ENCODE measurements around the gene JUNB.
A peak's percentile ranks its signal among the peaks of the same experiment; 100 is the strongest.

Gene JUNB

GRCh38 chr19:12774588-12775555, 16.4 kb upstream of the JUNB start, which contains the start of gene HOOK2:
Gene HOOK2 (minus strand): TSS chr19:12775552. CDS start chr19:12775449, 103 bp downstream.
- no peak for DNase-seq (ENCODE audit: low read depth)

DNA sequence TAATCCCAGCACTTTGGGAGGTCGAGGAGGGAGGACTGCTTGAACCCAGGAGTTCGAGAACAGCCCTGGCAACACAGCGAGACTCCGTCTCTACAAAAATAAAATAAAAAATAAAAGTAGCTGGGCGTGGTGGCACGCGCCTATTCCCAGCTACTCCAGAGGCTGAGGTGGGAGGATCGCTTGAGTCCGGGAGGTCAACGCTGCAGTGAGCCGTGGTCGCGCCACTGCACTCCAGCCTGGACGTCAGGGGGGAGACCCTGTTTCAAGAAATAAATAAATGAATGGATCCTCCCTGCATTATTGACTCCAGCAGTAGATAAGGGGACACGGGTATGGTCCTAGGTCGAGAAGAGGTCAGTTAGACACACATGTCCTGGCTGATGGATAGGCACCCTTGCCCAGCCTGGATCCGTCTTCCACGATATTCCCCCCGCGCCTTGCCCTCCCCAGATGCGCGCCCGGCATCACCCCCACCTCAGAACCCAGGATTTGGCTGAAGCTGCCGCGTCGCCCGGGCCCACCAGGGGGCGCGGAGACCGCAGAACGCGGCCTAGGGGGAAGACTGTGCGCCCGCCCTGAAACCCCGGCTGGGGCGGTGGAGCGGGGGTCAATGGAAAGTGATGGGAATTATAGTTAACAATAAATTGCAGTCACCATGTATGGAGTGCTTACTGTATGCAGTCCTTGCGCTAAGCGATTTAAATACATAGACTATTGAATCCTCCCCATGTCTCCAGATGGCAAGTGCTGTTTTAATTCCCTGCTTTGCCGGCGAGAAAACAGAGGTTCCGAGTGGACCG, 13.9 kb upstream of the JUNB start:
- DNase-seq (ENCODE audit: low read depth): peak; percentile 72

DNA sequence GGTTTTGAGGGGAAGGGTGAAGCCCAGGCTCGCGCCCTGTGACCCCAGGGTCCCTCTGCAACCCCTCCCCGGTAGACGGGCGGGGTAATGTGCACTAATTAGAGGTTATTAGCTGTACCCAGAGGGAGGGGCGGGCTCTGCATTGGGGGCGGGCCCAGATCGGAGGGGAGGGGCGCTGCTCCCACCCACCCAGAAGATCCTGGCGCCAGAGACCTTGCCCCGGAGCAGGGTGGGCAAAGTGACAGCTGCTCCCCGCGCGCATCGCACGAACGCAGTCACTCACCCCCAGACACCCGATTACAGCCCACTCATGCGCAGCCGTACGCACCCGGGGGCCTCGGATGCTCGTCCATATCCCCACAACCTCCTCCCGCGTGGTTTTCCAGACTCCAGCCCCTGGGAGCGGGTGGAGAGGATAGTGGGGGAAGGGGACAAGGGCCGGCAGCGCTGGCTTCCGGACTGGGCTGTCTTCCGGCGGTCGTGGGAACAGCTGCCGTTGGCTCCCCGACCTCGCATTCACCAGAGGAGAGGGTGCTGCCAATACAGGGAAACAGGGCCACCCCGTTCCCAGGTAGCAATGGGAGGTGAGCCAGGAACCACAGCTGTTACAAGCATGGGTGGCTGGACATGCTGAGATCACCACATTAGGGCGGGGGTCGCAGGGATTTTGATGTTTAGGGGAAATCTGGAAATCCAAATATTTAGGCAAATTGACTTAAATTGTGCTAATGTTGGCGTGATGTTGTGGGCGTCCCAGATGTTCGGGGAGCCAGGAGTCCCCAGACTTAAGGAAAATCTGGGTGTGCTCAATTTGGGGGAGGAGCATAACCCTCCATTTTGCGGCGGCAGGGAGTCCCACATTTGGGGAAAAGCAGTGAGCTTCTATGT, 13.0 kb upstream of the JUNB start:
- DNase-seq (ENCODE audit: low read depth): no peak

DNA sequence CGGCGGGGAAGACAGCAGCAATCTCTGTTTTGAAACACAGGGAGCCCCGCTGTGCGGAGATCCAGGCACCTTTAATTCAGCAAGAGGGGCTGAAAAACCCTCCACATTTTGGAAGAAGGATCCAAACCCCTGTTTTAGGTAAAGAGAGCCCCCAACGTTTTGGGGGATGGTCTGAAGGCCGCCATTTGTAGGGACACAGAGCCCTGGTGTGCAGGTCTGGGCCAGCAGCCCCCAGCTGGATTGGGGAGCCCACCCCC, 12.5 kb upstream of the JUNB start:
- no peak for DNase-seq (ENCODE audit: low read depth)

GRCh38 chr19:12779162-12779993, 11.9 kb upstream of the JUNB start:
- no peak for DNase-seq (ENCODE audit: low read depth)

- DNase-seq (ENCODE audit: low read depth): no peak
These were observed 9.2 kb upstream of the JUNB start for GRCh38 chr19:12782174-12782423.

- peak; percentile 93 for DNase-seq (ENCODE audit: low read depth)
These were observed 8.6 kb upstream of the JUNB start for GRCh38 chr19:12782424-12783290.

DNA sequence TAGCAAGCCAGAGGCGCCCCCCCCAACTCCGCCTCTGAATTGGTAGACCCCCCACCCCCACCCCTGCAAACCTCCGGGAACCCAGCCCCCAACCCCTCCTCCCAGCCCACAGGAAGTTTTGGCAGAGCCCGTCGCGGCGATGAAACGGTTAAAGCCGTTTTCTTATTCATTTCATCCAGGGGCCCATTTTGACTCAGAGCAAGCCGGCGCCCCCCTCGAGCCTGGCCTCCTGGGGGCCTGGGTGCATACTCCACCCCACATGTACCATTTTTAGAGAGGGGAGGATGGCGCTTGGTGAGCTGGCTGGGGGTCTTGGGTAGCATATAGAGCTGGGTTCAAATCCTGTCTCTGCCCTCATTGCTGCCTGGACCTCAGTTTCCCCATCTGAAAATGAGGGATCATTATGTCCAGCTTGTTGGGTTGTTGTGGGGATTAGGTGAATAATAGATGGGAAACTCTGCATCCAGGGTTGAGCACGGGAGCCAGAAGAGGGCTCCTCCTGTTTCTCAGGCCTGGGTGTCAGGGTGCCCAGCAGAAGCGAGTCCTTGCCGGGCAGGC, 7.9 kb upstream of the JUNB start:
- no peak for DNase-seq (ENCODE audit: low read depth)

DNA sequence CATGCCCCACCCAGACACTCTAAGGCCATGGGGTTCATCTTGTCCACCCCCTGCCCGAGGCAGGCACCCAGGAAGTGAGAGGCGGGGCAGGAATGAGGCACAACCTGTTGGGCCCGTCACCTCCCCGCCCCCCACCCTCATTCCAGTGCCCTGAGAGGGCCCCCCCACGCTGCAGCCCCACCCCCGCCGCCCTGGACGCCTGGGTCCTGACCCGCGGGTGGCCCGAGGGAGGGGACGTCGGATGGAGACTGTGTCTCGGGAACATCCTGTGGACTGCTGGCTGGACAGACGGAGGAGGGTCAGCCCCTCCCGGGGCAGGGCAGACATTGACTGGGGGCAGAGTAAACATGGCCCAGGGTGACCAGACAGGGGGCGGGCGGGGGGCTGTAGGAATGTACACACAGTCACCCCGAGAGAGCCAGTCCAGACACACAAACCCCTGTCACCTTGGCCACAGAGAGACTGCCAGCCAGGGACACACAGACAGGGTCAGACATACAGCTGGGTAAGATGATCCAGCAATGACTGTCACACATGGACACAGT, 7.4 kb upstream of the JUNB start:
- no peak for DNase-seq (ENCODE audit: low read depth)

GRCh38 chr19:12784394-12784870, 6.9 kb upstream of the JUNB start:
- no peak for DNase-seq (ENCODE audit: low read depth)

GRCh38 chr19:12784871-12785430, 6.3 kb upstream of the JUNB start:
- no peak for DNase-seq (ENCODE audit: low read depth)

- DNase-seq (ENCODE audit: low read depth): no peak
These were observed 5.8 kb upstream of the JUNB start for GRCh38 chr19:12785431-12786031.

GRCh38 chr19:12786141-12786870, 5.0 kb upstream of the JUNB start:
- no peak for DNase-seq (ENCODE audit: low read depth)

DNA sequence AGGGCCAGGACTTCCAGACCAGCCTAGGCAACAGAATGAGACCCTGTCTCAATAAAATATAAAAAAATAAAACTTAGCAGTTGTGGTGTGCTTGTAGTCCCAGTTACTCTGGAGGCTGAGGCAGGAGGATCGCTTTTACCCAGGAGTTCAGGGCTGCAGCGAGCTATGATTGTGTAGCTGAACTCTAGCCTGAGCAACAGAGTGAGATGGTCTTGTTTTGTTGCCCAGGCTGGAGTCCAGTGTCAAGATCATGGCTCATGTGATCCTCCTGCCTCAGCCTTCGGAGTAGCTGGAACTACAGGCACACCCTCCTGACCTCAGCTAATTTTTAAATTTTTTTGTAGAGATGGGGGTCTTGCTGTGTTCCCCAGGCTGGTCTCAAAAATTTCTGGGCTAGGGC, 4.3 kb upstream of the JUNB start:
- DNase-seq (ENCODE audit: low read depth): no peak

DNA sequence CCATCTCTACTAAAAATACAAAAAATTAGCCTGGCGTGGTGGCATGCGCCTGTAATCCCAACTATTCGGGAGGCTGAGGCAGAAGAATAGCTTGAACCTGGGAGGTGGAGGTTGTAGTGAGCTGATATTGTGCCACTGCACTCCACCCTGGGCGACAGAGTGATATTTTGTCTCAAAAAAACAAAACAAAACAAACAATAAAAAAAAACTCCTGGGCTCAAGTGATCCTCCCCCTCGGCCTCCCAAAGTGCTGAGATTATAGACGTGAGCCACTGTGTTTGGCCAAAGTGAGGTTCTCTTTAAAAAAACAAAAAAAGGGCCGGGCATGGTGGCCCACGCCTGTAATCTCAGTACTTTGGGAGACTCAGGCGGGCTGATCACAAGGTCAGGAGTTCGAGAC, 3.8 kb upstream of the JUNB start:
- DNase-seq (ENCODE audit: low read depth): no peak

DNA sequence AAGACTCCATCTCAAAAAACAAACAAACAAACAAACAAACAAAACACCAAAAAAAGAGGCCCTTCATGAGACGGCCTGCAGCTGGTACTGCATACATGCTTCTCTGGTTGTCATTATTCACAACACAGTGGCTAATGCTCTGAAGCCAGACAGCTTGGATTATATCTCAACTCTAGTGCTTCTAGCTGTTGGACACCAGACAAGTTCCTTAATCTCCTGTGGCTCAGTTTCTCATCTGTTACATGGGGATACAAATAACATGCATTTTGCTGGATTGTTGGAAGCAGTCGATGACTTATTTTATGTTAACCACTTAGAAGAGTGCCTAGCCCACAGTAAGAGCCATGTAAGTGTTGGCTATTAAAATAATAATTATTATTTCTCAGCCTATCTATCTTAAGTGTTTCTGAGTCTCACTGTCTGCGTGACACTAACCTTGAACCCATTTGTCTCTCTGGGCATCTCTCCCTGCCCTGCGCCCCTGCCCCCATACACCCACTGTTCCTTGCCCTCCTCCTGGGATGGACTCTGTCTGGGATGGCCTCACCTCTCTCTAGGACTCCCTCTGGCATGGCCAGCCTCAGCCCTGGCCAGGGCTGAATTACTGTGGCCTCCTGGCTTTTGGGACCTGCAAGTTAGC, 3.1 kb upstream of the JUNB start:
- no peak for DNase-seq (ENCODE audit: low read depth)

DNA sequence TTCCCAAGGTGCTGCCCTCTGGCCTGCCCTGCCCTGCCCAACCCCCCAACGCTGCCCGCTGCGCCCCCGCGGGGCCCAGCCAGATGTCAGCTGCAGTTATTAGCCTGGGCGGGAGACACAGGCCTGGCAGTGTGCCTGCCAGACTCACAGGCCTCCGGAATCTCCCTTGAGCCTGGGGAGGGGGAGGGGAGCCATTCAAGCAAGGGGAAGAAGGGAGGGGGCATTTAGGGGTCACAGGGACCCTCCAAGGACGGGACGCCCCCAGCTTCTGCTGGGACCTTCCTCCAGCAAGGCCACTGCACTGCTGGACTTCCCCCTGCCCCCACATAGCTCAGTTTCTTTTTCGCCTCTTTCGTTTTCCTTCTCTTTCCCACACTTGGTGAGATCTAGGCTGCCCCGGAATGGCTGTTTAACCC, 2.6 kb upstream of the JUNB start:
- no peak for DNase-seq (ENCODE audit: low read depth)

All from activated T-helper 1 cell treated with Interleukin-2 at 50 U/mL for 16 hours (primary cell).